Heart left ventricle (tissue), 13 donors: ENCODE results near the gene TDRD9.

Source experiments
- CTCF ChIP-seq, 12 donors: fragments of 200-600 bp; sonication (generic) in 4 of 12; IDR thresholded peaks; one replicate each; pipeline versions ENCODE4 v1.5.0 to v1.8.0; 2018 to 2022; ENCODE audit warnings: antibody characterized with exemption in 12 of 12, mild to moderate bottlenecking in 5 of 12
- POLR2A ChIP-seq, 2 donors: fragments of 450-650 bp; IDR thresholded peaks; one replicate each; pipeline ENCODE4 v1.6.1; 2017; ENCODE audit warnings: antibody characterized with exemption in 2 of 2, mild to moderate bottlenecking in 2 of 2, moderate library complexity in 2 of 2
- donor health status: ischemic (EF 13 %, LVEDD 7.1; RV severe dilation, severe dysfunction).
- donor health status: DM: no; HTN: yes; CAD: no.
- donor health status: DM: no; HTN: no; CAD: no.
- donor health status: ischemic (EF 25% LVEDD 6.9; RV normal size, moderate dysfunction).
- donor health status: ischemic (EF 25% LVEDD 5.7; RV mildly dilated, moderate dysfunction).
- donor health status: ischemic (EF 35%, LVEDD 5.7; RV mildly dilated, moderate dysfunction).
- donor health status: nonischemic (EF 11% LVEDD 7.7; RV severe dilation, severe dysfunction).
- donor health status: DM: yes; HTN: yes; CAD: no.
- donor health status: PGD.
- donor health status: ischemic (EF 29% LVEDD 5.4; RV normal size, mild dysfunction).
- donor health status: nonischemic (EF 23%, LVEDD 6.1; RV moderate dilation, normal function).

GRCh38 chr14:103897075-103897947, 30.9 kb upstream of the TDRD9 start:
- TF ChIP-seq CTCF (IDR thresholded peaks at IDR 0.05) (no peak), POLR2A (IDR thresholded peaks at IDR 0.05) (no peak)
